ENCODE results near the gene ZNF680.
"Not testable (repeated sequence)": the region's sequence is repeated elsewhere in the genome, so short reads cannot be mapped to it uniquely, and the experiment has no call there.

Gene ZNF680

DNA sequence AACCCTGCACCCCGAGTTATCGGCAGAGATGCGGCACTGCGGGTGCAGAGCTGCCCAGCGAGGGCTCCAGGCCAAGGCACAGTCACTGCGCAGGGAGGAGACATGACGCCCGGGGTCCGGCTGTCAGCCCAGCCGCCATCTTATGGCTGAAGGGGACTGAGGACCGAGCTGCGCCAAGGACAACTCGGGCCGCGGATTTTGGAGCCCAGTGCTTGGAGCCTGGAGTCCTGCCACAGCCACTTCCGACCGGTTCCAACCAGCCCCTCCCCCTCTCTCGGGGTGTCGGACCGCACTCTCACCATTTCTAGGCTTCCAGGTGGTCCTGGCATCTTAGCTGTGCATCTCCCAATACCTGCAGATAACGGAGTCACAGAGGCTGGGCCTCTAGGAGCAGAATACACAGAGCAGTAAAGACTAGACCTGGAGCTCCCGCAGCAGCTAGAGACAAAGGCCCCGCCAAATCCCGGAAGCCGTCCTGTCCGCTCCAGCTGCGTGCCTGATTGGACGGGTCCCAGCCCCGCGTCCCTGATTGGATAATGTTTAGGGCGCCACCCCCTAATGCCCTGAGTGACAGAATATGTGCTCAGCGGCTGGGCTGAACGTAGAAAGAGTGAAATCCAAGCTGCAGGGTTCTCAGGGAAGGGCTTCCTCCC lies at the start of gene ZNF680:
TSS of gene ZNF680 (minus strand) at position 446 of the 653 bp plus-strand sequence. CDS start at position 329, 117 bp downstream.
- DNase-seq (ENCODE audit: low read depth, low spot score), result peak; percentile 85

DNA sequence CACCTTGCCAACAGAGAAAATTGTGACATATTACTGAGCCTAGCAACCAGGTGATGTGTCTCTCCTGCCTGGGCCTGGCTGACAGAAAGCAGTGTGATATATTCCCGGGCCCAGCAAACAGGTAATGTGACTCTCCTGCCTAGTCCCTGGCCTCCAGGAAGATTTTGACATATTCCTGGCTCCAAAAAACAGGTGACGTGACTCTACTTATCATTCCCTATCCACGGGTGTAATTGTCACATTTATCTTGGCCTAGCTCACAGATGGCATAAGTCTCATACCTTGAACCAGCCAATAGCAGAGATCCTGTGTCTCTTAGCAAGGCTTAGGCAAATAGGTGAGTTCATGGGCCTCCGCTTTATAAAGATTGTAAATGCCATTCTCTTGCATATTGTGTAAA lies 49.6 kb upstream of the ZNF680 start:
- no peak for DNase-seq (ENCODE audit: low read depth, low spot score)

DNA sequence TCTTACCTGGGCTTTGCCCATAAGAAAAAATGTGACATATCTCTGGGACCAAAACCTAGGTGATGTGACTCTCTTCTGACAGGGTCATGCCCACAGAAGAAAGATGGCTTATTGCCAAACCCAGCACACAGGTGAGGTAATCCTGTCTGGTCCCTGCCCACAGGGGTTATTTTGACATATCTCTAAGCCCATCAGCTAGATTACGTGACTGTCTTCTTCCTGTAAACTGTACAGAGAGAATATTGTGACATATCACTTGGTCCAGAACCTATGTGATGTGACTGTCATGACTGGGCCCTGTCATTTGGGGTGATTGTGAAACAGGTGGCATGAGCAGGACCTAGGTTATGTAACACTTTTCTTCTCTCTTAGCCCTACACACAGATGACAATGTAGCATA lies 48.8 kb upstream of the ZNF680 start:
- DNase-seq (ENCODE audit: low read depth, low spot score), result no peak

DNA sequence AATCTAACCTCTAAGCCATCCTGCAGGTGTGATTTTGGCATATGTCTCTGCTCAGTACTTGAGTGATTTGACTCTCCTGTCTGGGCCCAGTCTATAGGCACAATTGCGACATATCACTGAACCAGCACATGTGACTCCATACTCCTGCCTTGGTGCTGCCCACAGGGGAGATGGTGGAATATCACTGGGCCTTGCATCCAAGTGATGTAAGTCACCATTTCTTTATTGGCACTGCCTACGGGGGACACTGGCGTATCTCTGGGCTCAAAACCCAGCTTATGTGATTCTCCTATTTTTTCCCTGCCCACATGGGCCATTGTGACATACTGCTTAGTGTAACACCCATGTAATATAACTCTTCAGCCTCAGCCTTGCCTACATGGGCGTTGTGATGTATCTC lies 48.1 kb upstream of the ZNF680 start:
- no peak for DNase-seq (ENCODE audit: low read depth, low spot score)

DNA sequence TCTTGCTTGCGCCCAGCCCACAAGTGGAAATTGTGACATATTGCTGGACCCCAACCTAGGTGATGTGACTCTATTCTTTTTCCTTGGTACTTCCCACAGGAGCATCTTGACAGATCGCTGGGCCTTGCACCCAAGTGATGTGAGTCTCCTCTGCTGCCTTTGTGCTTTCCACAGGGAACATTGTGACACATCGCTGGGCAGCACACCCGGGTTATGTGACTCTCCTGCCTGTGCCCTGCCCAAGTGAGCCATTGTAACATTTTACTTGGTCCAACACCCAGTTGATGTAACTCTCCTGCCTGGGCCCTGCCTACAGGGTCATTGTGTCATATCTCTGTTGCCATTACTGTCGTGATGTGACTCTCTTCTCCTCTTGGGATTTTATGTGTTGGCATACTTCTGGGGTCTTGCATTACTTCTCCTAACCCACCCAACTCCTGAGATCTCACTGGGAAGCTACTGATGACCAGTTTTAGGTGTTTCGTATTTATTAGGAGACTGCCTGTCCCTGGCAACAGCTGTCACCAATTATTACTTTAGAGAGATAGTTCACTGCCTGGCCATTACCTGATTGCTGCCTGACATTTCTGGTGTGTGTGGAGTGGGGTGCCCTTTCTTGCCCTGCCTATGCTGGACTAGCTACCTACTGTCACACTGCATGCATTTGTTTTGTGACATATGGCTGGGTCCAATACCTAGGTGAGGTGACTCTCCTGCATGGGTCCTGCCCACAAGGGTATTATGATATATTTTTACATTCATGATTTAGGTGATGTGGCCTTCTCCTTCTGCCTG lies 45.4 kb upstream of the ZNF680 start:
- DNase-seq (ENCODE audit: low read depth, low spot score), result no peak

DNA sequence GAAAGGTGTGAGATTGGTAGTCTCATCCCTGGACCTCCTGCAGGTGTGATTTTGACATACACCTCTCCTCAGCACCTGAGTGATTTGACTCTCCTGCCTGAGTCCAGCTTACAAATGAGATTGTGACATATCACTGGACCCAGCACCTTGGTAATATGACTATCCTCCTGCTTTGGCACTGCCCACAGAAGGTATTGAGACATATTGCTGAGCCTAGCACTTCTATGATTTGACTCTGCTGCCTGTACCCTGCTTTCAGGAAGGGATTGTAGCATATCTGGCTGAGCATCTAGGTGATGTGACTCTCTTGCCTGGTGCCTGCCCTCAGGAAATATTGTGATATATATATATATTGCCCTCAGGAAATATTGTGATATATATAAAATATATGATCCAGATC lies 43.5 kb upstream of the ZNF680 start:
- no peak for DNase-seq (ENCODE audit: low read depth, low spot score)

DNA sequence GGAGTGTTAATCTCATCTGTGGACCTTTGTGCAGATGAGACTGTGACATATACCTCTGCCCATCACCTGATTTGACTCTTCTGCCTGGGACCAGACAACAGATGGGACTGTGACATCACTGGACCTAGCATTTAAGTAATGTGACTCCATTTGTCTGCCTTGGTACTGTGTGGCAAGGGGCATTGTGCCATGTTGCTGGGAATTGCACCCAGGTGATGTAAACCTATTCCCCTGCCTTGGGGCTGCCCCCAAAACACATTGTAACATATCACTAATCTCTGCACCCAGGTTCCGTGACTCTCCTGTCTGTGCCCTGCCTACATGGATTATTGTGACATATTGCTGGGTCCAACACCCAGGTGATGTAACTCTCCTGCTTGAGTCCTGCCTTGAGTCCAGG lies 40.4 kb upstream of the ZNF680 start:
- DNase-seq (ENCODE audit: low read depth, low spot score), result no peak

DNA sequence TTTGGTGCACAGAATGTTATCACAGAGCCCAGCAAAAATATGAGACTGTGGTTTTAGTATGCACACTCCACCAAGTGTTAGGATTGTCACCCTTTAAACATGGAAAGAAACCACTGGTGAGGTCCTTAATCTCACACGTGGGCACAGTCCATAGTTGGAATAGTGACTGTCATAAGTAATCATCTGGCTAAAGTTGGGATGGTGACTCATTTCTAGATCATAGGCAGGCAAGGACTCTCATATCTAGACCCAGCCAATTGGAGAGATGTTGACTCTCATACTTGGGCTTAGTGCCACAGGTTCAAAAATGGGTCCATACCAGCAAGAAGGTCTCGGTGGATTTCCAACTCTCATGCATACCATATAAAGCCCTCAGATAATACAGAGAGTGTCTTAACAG lies 39.6 kb upstream of the ZNF680 start:
- DNase-seq (ENCODE audit: low read depth, low spot score), result no peak

DNA sequence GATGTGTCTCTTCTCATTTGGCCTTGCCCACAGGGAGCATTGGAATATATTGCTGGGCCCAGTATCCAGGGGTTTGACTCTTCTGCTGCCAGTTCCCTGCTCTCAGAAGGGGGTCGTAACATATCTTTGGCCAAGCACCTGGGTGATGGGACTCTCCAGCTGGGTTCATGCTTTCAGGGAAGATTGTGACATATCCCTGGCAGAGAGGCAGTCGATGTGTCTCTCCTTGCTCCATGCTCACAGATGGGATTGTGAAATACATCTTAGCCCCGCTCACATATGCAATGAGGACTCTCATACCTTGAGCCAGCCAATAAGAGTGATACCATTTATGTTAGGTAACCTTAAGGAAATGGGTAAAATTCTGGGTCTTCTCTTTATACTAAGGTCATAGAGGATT lies 39.2 kb upstream of the ZNF680 start:
- DNase-seq (ENCODE audit: low read depth, low spot score), result no peak

DNA sequence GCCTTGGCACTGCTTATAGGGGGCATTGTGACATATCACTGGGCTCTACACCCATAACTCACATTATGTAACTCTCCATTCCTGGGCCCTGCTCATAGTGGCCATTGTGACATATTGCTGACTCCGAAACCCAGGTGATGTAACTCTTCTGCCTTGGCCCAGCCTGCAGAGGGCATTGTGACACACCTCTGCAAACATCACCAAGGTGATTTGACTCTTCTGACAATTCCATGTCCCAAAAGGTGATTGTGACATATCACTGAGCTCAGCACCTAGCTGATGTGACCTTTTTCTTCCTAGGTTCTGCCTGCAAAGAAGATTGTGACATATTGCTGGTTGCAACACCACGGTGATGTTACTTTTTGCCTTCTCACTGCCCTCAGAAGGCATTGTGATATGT lies 36.5 kb upstream of the ZNF680 start:
- no peak for DNase-seq (ENCODE audit: low read depth, low spot score)

DNA sequence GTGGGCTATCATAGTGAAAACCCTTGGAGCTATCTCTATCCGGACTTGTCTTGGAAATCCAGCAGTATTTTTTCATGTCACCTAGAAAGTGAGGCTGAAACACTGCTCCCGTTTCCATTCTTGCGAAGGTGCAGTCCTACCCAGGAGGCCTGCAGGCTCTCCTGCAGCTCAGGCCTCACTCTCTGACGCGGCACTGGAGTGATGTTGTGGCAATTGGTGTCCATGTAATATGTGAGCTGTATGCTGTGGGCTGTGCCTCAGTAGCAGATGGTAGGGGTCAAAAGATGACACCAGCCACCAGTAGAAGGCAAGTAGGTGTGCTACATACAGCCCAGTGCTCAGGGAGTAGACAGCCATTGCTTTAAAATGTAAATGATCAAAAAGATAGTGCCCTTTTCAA lies 28.1 kb upstream of the ZNF680 start:
- no peak for DNase-seq (ENCODE audit: low read depth, low spot score)

DNA sequence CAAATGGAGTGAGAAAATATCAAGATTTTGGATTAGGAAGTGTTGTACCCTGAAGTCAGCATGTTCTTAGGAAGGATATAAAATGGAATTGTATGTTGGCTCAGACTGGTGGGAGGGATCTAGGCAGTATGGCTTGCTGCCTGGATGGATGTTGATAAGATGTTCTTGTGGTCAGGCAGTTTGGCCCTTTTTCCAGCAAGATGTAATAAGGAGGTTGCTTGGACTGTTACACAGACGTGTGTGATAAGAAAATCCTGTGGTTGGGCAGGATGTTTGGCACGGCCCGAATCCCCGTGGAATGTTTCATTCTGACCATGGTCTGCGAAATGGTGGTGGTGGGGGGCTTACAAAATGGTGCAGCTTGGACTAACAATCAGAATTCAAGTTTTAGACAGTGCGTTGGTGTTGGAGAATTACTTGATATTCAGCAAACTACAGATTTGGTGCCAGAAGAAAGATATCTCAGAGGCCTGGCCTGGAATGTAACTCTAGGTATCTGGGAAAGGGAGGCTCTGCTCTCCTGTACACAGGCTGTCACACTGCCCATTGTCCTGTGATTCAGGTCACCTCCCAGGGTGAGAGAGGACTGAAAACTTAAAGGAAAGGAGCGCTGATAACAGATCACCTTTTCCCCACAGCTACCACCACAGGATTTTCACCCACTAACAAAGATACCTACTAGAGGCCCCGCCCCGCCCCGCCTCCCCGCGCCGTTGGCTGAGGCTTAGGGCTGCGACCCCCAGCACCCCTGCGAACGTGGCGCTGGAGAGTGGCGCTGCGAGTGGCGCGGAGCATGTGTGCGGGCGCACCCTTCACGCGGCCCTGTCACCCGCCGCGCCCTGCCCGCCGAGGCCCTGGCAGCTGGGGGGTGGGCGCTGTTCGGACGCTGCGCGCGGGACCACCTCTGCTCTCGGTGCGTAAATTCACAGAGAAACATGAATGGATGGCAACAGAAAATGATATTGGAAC lies 19.3 kb upstream of the ZNF680 start:
- DNase-seq (ENCODE audit: low read depth, low spot score), result no peak

DNA sequence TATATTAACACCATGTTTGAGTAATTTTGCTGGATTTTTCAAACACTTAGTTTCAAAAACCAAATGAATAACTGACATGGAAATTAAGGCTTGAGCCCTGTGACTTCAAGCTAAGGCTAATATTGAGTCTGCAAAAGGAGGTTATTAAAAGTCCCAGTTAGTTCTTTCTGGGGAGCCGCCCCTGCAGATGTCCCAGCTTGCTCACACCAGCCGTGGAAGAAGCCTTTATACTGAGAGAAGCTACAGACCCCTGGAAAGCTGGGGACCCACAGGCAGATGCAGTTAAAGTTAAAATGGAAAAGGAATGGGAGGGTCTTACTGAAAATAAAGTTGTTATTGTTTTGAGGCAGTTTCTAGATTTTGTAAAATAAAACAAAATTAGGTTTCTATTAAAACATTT lies 18.5 kb upstream of the ZNF680 start:
- no peak for DNase-seq (ENCODE audit: low read depth, low spot score)

DNA sequence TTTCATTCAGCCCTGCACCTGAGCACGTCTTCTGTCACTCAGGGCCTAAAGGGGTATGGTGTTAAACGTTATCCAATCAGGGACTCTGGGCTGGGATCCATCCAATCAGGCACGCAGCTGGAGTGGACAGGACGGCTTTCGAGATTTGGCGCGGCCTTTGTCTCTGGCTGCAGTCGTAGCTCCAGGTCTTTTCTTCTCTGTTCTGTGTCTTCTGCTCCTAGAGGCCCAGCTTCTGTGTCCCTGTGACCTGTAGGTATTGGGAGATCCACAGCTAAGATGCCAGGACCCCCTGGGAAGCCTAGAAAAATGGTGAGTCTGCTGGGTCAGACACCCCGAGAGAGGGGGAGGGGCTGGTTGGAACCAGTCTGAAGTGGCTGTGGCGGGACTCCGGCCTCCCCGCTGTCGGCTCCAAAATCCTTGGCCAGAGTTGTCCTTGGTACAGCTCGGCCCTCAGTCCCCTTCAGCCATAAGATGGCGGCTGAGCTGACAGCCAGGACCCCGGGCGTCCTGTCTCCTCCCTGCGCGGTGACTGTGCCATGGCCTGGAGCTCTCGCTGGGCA lies 11.7 kb upstream of the ZNF680 start:
- DNase-seq (ENCODE audit: low read depth, low spot score), result no peak

DNA sequence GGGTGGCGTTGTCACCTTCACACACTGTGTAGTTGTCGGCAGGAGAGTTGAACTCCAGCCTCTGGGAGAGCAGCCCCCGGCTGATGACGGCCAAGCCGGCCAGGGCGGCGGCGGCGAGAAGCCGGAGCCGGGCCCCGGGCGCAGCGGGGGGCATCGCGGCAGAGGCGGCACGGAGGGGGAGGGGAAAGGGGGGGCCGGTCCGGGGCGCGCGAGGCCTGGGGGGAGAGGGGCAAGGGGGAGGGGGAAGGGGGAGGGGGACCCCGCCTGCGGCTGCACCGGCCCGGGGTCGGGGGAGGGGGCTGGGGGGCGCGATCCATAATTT lies 7.4 kb upstream of the ZNF680 start:
- DNase-seq (ENCODE audit: low read depth, low spot score), result not testable (repeated sequence)

DNA sequence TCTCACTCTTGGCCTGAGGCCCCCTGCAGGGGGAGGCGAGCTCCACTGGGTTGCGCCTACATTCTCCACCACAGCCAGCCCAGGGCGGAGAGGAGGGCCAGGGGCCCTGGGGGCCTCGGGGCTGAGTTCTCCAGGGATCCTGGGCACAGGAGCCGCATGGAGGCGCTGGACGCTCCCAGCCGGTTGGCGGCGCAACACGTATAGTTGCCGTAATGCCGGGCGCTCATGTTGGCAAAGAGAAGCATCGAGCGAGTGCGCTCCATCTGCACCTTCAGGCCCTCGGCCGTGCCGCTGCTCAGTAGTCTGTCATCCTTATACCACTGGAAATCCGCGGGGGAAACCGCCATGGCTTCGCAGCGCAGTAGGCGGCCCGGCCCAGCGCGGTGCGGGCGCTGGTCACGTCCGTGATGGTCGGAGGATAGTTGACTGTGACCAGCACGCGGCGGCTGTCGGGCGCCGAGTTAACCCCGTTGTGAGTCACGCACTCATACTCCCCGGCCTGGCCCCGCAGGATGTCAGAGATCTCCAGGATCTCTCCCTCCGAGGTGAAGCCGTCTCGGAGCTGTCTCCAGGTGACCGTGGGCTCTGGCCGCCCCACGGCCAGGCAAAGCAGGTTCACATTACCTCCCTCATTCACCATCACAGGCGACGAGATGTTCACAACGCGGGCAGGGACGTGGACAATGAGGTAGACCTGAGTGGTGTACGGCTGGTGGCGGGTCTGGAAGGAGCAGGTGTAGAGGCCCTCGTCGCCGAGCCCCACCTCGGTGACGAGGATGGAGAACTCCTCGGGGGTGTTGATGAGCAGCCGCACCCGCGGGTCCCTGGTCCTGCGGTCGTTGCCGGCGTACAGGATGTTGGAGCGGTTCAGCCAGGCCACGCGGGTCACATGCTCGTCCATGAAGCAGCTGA lies 6.8 kb upstream of the ZNF680 start:
- not testable (repeated sequence) for DNase-seq (ENCODE audit: low read depth, low spot score)

DNA sequence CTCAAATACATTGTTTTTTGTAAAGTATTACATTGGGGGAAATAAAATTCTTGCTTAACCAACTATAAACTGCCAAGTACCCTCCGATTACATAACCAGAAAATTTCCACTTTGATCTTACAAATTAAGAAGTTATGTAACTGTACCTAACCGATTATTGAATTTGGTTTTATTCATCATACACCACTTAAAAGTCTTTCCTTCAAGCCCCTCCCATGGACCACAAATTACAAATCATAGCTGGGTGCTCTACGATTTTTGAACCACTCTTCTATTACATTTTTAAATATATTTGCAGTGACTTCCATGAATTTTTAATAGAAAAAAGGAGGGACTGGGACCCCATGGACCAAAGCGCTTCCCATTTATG lies 630 bp downstream of the ZNF680 start:
- no peak for DNase-seq (ENCODE audit: low read depth, low spot score)

DNA sequence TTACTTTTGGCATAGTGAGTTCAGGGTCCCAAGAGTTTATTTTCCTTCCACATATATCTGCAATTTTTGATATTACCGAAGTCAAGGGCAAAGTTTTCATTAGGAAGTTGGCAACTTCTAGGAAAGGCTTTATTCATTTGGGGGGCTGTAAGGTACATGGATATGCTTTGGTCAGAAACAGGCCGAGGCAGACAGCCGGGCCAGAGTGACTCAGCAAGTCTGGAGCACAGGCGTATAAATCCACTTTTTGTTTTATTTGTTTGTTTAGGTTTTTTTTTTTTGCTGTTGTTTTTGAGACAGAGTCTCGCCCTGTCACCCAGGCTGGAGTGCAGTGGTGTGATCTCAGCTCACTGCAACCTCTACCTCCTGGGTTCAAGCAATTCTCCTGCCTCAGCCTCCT lies 3.7 kb downstream of the ZNF680 start:
- DNase-seq (ENCODE audit: low read depth, low spot score), result no peak

DNA sequence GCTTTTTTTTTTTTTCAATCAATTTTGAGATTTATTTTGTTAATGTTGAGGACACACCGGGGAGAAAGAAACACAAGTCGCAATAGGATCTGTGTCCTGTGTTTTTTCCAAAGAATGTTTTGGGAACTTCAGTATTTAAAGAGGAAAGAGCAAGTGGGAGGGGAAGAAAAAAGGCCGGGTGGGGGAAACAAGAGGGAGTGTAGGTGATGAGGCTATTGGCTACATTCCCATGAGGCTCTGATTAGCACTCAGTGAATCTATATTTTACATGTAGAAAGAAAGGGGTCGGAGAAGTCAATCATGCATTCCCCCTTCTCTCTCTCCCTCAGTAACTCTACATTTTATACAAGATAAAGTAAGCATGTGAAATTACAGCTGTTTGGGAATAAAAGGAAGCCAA lies 4.1 kb downstream of the ZNF680 start:
- DNase-seq (ENCODE audit: low read depth, low spot score), result no peak

DNA sequence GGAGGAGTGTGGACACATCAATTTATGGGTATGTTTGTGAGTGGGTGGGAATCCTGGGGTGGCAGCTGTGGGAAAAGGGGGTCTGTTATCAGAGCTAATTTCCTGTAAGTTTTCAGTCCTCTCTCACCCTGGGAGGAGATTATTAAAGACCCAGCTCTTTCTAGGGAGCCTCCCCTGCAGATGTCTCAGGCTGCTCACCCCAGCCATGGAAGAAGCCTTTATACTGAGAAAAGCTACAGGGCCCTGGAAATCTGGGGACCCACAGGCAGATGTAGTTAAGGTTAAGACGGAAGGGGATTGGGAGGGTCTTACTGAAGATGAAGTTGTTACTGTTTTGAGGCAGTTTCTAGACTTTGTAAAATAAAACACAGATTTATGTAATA lies 4.6 kb downstream of the ZNF680 start:
- DNase-seq (ENCODE audit: low read depth, low spot score), result no peak

All from iPS DF 19.7 (cell line).